KOPT-K1 (cell line): ENCODE results near the gene URM1.

ENCODE experiments used
- H3K27ac ChIP-seq: fragments of 200-600 bp; sonication (generic); 2 replicates; pipeline ENCODE4 v1.5.1; 2016; ENCODE audit warnings: antibody characterized with exemption, mild to moderate bottlenecking, low read depth, low read length; ENCODE audit not compliant: poor library complexity, severe bottlenecking
- H3K36me3 ChIP-seq: fragments of 200-600 bp; sonication (generic); 2 replicates; pipeline ENCODE4 v1.5.1; 2017; ENCODE audit warnings: antibody characterized with exemption, mild to moderate bottlenecking, low read length, moderate library complexity; ENCODE audit not compliant: insufficient read depth
- H3K9me3 ChIP-seq: fragments of 200-600 bp; sonication (generic); 2 replicates; pipeline ENCODE4 v1.5.1; 2017; ENCODE audit warnings: antibody characterized with exemption, low read length, mild to moderate bottlenecking; ENCODE audit not compliant: insufficient read depth, poor library complexity, severe bottlenecking

Gene URM1

DNA sequence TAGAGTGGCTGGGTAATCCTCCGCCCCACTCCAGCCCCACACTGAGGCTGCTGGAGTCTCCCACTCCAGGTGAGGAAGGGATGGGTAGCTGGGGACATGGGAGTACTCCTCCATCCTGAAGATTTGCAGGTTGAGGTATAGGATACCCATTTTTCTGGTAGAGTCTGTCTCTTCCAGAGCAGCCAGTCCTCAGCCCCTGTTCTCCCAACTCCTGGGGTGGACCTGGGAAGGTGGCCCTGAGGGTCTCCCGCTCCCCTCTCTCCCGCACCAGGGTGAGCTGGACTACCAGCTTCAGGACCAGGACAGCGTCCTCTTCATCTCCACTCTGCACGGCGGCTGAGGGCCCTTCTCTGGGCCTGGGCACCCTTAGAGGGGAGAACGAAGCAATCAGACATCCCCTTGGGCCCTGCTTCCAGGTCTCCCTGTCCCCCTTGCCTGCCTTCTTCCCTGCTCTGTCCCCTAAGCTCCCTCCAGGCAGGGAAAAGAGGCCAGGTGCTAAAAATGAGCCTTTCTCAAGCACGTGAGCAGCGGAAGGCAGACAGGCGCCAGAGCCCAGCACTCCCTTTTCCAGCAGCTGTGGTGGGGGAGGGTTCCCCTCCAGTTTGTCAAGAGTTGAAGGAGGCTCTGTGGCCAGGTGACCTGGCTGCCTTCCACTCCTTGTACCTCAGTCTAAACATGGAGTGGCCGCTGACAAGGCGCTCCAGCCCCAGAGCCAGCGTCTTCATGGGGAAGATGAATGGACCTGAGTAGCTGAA is 18.4 kb downstream of the URM1 start:
- H3K9me3 ChIP-seq = no peaks in the 10 kb centered on the region
- peaks cover 75% of the 10 kb centered on the region for H3K36me3 ChIP-seq
- H3K27ac ChIP-seq = no peak overlapping the region

DNA sequence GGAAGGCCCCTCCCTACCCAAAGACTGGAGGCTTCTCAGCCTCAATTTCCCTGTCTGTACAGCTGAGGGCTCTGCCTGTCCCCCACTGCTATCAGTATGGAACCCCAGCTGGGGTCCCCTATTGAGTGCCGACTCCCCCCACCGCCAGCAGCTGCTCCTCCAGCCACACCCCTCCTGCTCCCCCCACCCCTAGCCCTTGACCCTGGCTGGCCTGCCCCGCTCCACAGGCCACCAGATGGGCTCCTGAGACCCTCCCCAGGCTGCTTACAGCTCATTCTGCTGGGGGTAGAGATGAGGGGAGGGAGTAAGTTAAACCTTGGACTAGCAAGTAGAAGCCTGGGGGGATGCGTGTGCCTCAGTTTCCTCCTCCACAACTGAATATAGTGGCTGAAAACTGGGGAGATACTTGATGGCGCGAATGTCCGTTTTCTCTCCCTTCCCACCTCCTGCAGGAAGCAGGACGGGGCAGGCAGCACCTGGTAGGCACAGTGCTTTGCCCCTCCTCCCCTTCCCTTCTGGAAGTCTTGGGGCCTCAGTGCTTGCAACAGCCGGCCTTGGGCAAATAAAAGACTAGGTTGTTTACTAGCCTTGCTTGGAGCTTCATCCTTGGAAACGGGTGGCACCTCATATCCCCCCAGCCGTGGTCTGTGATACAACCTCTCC is 19.1 kb downstream of the URM1 start:
- Histone ChIP-seq H3K27ac (no peak overlapping the region), H3K9me3 (no peaks in the 10 kb centered on the region), H3K36me3 (peaks cover 67% of the 10 kb centered on the region)

DNA sequence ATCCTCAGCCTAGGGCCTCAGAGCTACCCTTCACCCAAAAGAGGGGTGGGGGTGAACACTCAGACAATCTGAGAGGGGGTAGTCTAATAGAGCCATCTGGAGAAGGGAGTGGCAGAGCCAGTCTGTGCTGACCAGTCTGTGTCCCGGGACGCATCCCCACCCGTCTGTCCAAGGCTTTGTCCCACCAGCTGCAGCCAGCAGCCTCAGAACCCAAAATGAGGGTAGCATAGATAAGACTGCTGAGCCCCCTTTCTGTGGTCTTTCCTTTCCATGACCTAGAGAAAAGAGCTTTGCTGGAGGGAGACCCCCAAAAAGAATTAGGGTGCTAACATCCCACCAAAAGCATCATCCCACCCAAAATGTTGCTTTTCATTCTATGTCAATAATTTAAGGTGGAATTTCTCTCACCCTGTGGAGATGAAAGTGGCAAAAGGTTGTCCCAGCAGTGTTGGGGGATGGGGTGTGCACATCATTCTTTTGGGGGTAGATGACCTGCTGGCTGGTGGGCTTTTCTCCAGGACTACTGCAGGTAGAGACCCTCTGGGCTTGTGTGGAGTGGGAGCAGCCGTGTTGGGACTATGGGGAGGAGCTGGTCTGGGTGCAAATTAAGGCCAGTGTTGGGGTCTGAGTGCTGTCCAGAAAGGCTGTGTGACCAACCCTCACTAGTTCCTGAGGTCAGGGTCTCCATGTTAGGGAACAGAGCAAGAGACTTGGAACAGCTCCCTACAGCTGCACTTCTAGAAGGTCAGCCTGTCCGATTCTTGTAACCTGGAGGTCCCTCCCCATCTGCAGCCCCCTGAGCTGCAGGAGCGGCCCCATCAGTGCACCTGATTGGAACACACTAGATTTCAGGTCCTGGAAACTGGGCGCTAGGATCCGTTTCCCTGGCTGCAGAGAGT is 19.9 kb downstream of the URM1 start:
- no peak overlapping the region for H3K27ac ChIP-seq
- H3K9me3 ChIP-seq = no peaks in the 10 kb centered on the region
- H3K36me3 ChIP-seq = peaks cover 60% of the 10 kb centered on the region

DNA sequence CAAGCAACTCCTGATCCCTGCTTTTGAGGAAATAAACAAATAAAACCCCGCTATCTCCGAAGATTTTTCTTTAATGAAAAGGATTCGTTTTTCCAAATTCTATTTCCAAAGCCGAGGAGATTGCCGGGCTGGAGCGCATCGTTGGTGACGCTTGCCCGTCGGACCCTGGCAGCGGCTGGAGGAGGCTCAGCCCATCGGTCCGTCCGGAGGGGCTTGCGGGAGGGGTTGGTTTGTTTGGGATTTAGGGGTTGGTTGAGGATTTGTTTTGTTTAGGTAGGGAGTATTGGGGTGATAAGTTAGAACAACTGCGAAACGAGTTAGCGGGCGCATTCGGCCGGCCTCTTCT is 20.8 kb downstream of the URM1 start:
- Histone ChIP-seq H3K9me3 (no peaks in the 10 kb centered on the region), H3K36me3 (peaks cover 51% of the 10 kb centered on the region), H3K27ac (no peak overlapping the region)

DNA sequence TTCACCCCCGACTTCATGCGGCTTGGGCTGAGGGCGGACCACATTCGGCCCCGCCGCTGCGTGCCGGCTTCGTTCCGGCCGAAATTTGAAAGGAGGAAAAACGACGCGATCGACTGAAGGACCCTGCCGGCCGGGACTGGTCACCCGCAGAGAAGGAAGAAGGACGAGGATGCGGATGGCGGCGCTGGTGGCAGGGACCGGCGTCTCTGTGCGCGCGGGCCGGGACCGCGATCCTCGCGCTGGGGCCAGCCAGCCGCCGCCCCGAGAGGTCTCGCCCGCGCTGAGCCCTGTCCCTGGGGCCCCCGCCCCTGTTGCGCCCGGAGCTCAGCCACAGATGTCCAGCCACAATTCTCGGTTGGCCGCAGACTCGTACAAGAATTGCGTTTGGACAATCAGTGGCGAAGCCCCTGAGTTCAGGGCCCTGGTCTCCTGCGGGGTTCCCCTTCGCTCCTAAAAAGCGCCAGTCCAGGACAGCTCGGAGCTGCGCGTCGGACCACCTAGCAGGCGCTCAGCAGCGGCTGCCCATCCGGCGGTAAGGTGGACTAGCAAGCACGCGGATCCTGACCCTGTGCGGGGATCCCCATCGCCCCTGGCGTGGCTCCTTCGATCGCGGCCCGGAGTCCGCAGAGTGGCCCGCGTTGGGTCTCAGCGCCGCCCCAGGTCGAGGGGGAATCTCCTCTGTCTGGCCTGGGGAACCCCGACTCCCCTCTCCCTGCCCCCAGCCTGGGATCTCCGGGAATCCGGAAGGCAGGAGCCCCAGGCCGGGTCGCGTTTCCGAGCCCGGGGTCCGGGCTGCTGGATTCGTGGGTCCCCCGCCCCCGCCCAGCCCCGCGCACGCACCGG is 21.3 kb downstream of the URM1 start:
- Histone ChIP-seq H3K27ac (no peak overlapping the region), H3K36me3 (peaks cover 45% of the 10 kb centered on the region), H3K9me3 (no peaks in the 10 kb centered on the region)

DNA sequence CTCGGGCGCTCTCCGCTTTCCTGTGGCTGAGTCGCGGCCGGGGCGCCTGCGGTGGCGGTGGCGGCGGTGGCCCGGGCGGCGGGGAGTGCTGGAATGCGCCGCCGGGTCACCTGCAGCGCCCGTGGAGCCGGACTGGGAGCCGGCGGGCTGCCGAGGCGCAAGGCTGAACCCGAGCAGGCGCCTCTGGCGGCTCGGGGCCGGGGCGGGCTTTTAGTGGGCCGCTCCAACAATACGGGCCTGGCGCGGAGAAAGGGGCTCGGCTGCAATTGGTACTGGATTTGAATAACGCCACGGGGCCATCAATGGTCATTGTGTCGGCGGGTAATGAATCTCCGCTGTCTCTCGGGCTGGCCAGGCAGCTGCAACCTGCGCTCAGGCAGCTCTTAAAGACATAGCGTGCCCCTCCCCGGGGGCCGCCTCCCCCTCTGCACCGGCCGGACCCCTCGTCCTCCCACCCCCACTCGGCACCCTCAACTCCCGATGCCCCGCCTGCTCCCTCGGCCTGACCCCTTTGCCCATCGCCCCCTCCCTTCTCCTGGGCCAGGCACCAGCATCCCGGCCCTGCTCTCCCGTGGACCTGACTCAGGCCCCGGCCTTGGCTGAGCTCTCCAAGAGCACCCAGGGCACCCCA is 22.1 kb downstream of the URM1 start:
- no peaks in the 10 kb centered on the region for H3K9me3 ChIP-seq
- H3K36me3 ChIP-seq = peaks cover 38% of the 10 kb centered on the region
- no peak overlapping the region for H3K27ac ChIP-seq

DNA sequence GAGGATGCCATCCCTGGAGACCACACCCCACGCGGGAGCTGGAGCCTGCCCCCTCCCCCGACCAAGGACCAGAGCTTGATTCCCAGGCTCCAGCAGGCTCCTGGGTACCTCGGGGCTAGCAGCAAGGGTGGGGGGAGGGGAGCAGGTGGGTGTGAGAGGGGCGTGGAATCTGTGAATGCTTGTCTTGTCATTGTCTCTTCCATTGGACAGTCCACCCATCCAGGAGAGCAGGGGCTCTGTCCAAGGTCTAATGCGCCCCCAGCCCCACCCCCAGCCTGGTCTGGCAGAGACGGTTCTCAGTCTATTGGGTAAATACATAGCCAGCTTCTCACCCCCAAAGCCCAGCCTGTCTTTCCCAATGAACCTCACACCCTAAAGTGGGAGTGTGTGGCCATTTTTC is 22.8 kb downstream of the URM1 start:
- H3K27ac ChIP-seq = no peak overlapping the region
- no peaks in the 10 kb centered on the region for H3K9me3 ChIP-seq

DNA sequence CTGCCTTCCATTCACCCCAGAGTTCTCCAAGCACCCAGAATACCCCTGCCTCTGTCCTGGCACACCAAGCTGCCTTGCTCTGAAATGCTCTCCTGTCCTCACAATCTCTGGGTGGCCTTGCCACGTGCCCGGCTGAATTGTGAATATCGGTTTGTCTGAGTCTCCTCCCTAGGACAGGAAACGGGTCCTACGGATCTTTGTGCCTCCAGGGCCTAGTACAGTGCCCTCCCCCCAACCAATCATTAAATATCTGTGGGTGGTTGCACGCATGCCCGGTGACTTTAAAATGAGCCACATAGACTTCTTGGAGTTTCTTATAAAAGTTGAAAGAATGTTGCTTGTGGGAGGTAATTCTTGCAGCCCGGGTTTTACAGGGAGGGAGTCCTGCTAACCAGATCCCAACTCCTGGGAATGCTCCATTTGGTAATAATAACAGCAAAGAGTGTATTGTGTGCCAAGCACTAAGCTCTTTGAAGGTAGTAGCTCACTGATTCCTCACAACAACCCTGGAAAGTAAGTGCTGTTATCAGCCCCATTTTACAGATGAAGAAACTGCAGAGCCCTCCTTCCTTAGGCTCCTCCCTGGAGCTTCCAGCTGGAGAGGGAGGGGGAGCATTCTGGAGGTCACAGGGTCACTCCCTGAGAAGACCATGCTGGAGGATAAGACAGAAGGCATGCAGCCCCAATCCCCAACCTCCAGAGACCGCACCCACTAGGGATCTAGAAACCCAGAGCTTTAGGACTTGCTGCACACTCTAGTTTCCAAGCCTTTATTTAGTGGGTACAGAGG is 23.4 kb downstream of the URM1 start:
- H3K9me3 ChIP-seq = no peaks in the 10 kb centered on the region
- H3K36me3 ChIP-seq = peaks cover 25% of the 10 kb centered on the region; the same call in 1 of the 2 replicates
- no peak overlapping the region for H3K27ac ChIP-seq

More for the DNA sequence above, 22.8 kb downstream of the URM1 start:
- peaks cover 31% of the 10 kb centered on the region; the same call in 1 of the 2 replicates for H3K36me3 ChIP-seq

DNA sequence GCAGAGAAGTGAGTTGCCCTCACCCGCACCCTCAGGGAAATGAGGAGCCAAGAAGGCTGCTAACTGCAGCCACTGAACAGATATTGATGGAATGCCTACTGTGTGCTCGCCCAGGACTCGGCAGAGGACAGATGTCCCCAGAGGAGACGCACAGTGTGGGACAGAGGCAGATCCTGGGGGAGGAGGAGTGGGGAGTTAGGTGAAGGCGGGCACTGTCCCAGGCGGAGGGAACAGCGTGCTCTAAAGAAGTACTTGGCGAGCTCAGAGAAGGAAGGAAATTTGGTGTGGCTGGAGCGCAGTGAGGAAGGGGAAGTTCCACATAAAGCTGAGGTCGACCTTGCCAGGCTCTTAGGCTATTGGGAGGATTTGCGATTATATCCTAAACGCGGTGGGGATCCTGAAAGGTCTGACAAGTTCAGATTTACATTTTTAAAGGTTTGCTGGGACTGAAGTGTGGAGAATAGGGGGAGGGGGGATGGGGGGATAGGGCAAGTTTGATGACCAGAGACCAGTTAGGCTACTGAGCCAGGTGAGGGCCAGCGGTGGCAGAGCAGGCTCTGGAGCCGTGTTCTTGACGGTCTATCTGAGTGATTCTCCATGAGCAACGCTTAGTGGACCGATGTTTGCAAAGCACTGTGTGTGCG is 25.9 kb downstream of the URM1 start:
- Histone ChIP-seq H3K27ac (no peak overlapping the region), H3K9me3 (no peaks in the 10 kb centered on the region), H3K36me3 (no peaks in the 10 kb centered on the region)

DNA sequence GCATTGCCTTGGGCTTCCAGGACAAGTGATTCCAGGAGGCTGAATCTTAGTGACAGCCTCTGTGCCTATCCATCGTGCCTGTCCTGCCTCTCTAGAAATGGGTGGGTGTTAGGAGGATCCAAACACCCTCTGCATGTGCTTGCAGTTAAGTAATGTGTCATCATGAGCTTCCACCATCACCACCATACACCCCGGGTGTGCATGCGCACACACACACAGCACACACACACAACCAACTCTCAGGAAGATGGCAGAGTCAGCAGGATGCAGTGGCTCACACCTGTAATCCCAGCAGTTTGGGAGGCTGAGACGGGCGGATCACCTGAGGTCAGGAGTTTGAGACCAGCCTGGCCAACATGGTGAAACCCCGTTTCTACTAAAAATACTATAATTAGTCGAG is 26.7 kb downstream of the URM1 start:
- H3K9me3 ChIP-seq = no peaks in the 10 kb centered on the region
- H3K27ac ChIP-seq = no peak overlapping the region
- H3K36me3 ChIP-seq = no peaks in the 10 kb centered on the region

DNA sequence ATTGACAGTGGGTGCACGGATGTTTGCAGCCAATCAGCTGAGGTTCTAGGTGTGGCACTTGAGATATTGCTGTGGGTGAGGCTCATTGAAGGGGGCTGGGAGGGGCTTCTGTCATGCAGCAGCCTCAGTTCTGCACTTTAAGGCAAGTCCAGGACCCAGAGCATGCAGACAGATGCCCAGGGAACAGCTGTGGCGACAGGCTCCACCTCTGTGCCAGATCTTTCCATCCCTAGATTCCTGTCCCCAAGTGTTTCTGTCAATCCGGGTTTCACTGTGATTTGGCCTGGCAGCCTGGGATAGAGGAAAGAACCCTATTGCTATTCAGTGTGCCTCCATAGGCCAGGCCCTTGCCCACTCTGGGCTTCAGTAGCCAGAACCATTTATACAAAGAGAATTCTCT is 28.7 kb downstream of the URM1 start:
- Histone ChIP-seq H3K27ac (no peak overlapping the region), H3K36me3 (no peaks in the 10 kb centered on the region), H3K9me3 (no peaks in the 10 kb centered on the region)

DNA sequence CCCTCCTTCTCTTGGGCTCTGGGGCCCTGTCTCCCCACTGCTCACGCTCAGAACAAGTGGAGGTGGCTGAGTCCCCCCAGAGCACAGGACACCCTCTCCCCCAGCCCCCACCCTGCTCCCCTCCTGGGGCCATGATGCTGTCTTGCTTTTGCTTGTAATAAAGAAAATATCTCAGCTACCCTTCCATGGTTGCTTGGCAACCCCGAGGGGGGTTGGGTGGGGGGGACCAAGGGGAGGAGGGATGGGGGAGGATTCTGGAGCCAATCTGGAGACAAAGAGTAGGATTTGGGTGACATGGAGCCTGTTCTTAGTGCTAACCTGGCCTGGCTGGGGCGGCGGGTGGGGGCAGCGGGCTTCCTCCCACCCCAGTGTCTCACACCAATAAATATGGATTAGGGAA is 33.4 kb downstream of the URM1 start:
- H3K9me3 ChIP-seq = no peaks in the 10 kb centered on the region
- no peaks in the 10 kb centered on the region for H3K36me3 ChIP-seq
- H3K27ac ChIP-seq = no peak overlapping the region

DNA sequence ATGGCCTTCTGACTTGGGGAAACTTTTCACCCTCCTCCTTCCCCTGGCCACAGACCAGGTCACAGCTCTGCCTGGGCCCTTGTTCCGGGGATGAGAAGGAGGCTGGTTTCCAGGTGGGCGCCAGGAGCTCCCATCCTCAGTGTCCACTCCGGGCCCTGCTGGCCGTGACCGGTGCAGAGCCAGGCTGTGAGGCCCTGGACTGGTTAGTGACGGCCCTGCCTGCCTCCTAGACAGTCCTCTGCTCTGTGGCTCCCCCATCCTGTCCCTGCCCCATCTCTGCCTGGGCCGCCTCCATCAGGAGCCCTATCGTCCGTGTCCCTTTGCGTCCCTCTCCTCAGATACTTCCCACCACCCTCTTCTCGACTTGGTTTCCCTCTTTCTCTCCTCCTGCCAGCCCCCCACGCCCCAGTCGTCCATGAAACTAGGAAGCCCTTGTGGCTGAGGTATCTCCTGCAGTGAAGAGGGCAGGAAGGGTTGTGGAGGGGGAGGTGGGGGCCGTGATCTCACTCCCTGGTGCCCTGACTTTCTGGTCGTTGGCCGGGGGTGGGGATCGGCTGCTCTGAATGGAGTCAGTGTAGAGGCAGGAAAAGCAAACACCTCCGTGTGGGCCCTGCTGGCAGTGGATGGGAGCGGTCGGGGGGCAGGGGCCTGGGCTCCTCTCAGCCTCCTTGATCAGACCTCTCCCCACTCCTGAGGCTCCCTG is 34.1 kb downstream of the URM1 start:
- no peaks in the 10 kb centered on the region for H3K36me3 ChIP-seq
- H3K9me3 ChIP-seq = no peaks in the 10 kb centered on the region
- no peak overlapping the region for H3K27ac ChIP-seq
